NT2/D1 (cell line): ENCODE data around the gene STH.

Experiments
- SUZ12 ChIP-seq: IDR thresholded peaks from 2 replicates; pipeline ENCODE4 v1.6.1; 2011; ENCODE audit not compliant: insufficient read length, insufficient read depth; ENCODE audit errors: extremely low read depth
- ZNF274 ChIP-seq: IDR thresholded peaks from 2 replicates; pipeline ENCODE4 v1.6.1; 2011; ENCODE audit warnings: mild to moderate bottlenecking, low read depth, low read length

GRCh38 chr17:46044286-46044928 lies 45.4 kb downstream of the STH start:
- TF ChIP-seq ZNF274, result no peak
- no peak for TF ChIP-seq SUZ12
